ENCODE data around the gene MIGA2.
"Not testable (repeated sequence)": the region's sequence is repeated elsewhere in the genome, so short reads cannot be mapped to it uniquely, and the experiment has no call there.

MIGA2 gene

DNA sequence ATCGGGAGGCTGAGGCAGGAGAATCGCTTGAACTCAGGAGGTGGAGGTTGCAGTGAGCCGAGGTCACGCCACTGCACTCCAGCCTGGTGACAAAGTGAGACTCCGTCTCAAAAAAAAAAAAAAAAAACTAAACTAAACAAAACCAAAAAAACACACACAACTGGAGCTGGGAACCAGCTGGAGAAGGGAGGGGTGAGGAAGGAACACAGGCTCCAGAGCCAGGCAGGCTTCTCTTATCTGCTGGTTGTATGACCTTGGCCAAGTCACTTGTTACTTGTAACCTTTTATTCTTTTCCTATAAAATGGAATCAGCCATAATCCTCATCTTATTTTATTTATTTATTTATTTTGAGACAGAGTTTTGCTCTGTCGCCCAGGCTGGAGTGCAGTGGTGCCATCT lies 32.3 kb upstream of the MIGA2 start:
- H3K36me3 ChIP-seq (ENCODE audit: control insufficient read depth, insufficient read depth, low read length) = peaks cover 38% of the 10 kb centered on the region
- WGBS (ENCODE audit: insufficient coverage, insufficient read length) = no CpG with 5 or more reads among the region's 6 CpGs
- H3K27ac ChIP-seq (ENCODE audit: low read length); H3K9me3 ChIP-seq (ENCODE audit: control insufficient read depth, insufficient read depth, low read length); H3K27me3 ChIP-seq (ENCODE audit: control insufficient read depth, insufficient read depth, low read length); H3K4me1 ChIP-seq (ENCODE audit: control insufficient read depth, insufficient read depth, low read length); H3K4me3 ChIP-seq (ENCODE audit: low read length); DNase-seq (ENCODE audit: low read depth, low spot score): not testable (repeated sequence)

DNA sequence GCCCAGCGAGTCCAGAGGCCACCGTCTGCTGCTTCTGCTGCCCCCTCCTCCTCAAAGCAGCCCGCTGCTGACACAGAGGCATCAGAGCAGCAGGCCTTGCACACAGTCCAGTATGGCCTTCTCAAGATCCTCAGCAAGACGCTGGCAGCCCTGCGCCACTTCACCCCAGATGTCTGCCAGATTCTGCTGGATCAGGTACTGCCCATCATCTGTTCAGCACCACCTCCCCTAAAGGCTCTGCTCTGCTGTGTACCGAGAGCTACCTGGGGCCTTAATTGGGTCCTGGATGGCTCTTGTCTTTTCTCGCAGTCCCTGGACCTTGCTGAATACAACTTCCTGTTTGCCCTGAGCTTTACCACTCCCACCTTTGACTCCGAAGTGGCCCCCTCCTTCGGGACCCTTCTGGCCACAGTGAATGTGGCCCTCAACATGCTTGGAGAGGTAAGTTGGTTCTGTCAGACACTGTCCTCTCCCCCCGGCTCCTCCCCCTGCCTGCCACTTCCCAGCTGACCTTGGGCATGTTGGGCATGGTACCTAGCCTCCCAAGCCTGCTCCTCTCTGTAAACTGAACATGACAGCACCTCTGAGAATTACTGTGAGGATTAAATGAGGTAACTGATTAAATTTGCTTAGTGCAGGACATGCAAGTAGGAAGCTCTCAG lies 31.0 kb upstream of the MIGA2 start:
- no CpG with 5 or more reads among the region's 10 CpGs for WGBS (ENCODE audit: insufficient coverage, insufficient read length)
- no peaks in the 10 kb centered on the region for H3K27me3 ChIP-seq (ENCODE audit: control insufficient read depth, insufficient read depth, low read length)
- no peaks in the 10 kb centered on the region for H3K4me1 ChIP-seq (ENCODE audit: control insufficient read depth, insufficient read depth, low read length)
- no peak overlapping the region for H3K4me3 ChIP-seq (ENCODE audit: low read length)
- peaks cover 31% of the 10 kb centered on the region for H3K36me3 ChIP-seq (ENCODE audit: control insufficient read depth, insufficient read depth, low read length)
- H3K9me3 ChIP-seq (ENCODE audit: control insufficient read depth, insufficient read depth, low read length) = no peaks in the 10 kb centered on the region
- DNase-seq (ENCODE audit: low read depth, low spot score) = no peak
- H3K27ac ChIP-seq (ENCODE audit: low read length) = no peak overlapping the region

DNA sequence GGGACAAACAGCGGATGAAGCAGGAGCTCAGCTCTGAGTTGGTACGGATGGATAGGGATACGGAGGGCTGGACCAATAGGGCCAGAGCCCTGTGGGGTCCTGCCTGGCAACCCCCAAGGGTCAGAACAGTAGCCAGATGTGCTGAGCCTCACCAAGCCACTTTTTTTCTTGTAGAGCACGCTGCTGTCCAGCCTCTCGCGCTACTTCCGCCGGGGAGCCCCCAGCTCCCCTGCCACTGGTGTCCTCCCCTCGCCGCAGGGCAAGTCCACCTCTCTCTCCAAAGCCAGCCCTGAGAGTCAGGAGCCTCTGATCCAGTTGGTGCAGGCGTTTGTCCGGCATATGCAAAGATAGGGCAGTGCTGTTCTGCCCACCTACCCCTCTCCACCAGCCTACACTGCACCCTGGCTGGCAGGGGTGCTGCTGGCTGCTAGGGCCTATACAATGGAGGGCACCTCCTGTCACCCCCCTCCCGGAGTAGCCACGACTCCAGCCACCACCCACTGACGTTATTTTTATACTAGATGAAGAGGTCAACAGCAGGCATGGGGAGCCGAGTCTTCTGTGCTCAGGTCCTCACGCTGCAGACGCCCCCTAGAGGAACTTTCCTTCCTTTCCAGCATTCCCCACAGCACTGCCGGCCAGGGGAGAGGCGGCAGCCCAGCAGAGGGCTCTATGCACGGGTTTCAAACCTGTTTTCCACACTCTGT lies 29.9 kb upstream of the MIGA2 start:
- Histone ChIP-seq H3K4me3 (ENCODE audit: low read length) (no peak overlapping the region), H3K36me3 (ENCODE audit: control insufficient read depth, insufficient read depth, low read length) (peaks cover 29% of the 10 kb centered on the region), H3K4me1 (ENCODE audit: control insufficient read depth, insufficient read depth, low read length) (no peaks in the 10 kb centered on the region), H3K27me3 (ENCODE audit: control insufficient read depth, insufficient read depth, low read length) (no peaks in the 10 kb centered on the region), H3K9me3 (ENCODE audit: control insufficient read depth, insufficient read depth, low read length) (no peaks in the 10 kb centered on the region), H3K27ac (ENCODE audit: low read length) (no peak overlapping the region)
- no CpG with 5 or more reads among the region's 21 CpGs for WGBS (ENCODE audit: insufficient coverage, insufficient read length)
- no peak for DNase-seq (ENCODE audit: low read depth, low spot score)

DNA sequence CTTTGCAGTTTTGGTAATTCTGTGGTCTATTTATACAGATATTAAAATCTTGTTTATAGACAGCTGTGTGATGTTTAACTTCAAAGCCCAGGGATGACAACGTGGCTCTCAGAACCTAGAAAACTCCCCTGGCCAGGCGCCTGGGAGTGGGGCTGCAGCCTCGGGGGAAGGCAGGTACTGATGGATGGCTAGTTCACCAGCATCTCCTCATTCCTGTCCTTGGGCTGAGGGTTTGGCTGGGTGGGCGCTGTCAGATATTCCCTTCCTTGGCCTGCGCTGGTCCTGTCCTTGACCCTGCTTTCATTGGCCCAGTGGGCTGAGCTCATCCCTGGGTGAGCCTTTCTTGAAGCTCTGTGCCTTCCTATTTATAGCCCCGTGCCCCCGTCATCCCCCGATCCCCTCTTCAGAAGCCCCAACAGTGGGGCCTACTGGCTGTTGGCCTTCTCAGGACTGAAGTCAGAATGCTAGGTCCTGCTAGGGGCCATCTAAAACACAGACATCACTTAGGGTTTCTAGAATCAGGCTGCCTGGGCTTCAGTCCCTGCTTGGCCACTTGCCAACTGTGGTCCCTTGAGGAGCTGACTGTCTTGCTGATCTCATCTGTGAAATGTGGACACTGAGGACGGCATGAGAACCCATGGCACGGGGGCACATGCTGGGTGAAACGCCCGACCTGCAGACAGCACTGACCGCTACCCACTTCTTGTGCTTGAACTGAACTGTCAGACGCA lies 29.2 kb upstream of the MIGA2 start:
- WGBS (ENCODE audit: insufficient coverage, insufficient read length) = no CpG with 5 or more reads among the region's 14 CpGs
- H3K4me1 ChIP-seq (ENCODE audit: control insufficient read depth, insufficient read depth, low read length) = no peaks in the 10 kb centered on the region
- H3K9me3 ChIP-seq (ENCODE audit: control insufficient read depth, insufficient read depth, low read length) = no peaks in the 10 kb centered on the region
- DNase-seq (ENCODE audit: low read depth, low spot score) = no peak
- H3K4me3 ChIP-seq (ENCODE audit: low read length) = no peak overlapping the region
- no peak overlapping the region for H3K27ac ChIP-seq (ENCODE audit: low read length)
- H3K36me3 ChIP-seq (ENCODE audit: control insufficient read depth, insufficient read depth, low read length) = peaks cover 25% of the 10 kb centered on the region
- H3K27me3 ChIP-seq (ENCODE audit: control insufficient read depth, insufficient read depth, low read length) = no peaks in the 10 kb centered on the region

DNA sequence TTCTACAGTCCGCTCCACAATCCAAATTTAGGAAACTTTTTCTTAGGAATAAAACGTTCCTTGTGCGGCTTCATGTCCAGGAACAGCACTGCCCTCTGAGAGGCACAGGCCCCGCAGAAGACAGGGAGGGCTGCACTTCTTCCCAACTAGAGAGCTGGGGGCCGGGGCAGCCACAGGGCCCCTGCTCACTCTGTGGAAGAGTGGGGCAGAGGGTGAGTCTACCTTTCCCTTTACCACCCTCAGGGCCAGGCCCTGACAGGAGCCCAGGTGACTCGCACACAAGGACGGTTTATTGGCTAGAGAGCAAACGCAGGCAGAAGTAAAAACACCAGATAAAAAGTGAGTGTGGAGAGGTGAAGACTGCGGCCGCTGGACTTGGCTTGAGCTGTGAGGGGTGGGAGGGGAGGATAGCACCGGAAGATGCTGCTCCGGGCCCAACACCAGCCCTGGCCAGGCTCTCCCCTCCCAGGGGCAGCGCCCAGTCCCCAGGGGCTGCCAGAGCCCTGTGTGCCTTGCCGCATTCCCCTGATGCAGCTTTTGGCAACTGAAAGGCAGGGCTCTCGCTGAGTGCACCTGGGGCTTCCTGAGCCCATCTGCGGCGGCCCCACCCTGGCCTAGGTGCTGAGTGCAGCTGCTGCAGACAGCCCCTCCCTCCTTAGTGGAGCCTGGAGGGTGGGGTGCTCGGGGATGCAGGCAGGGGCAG lies 28.5 kb upstream of the MIGA2 start:
- Histone ChIP-seq H3K4me3 (ENCODE audit: low read length) (no peak overlapping the region), H3K36me3 (ENCODE audit: control insufficient read depth, insufficient read depth, low read length) (peaks cover 21% of the 10 kb centered on the region), H3K9me3 (ENCODE audit: control insufficient read depth, insufficient read depth, low read length) (no peaks in the 10 kb centered on the region), H3K4me1 (ENCODE audit: control insufficient read depth, insufficient read depth, low read length) (no peaks in the 10 kb centered on the region), H3K27ac (ENCODE audit: low read length) (no peak overlapping the region), H3K27me3 (ENCODE audit: control insufficient read depth, insufficient read depth, low read length) (no peaks in the 10 kb centered on the region)
- WGBS (ENCODE audit: insufficient coverage, insufficient read length) = no CpG with 5 or more reads among the region's 18 CpGs
- no peak for DNase-seq (ENCODE audit: low read depth, low spot score)

DNA sequence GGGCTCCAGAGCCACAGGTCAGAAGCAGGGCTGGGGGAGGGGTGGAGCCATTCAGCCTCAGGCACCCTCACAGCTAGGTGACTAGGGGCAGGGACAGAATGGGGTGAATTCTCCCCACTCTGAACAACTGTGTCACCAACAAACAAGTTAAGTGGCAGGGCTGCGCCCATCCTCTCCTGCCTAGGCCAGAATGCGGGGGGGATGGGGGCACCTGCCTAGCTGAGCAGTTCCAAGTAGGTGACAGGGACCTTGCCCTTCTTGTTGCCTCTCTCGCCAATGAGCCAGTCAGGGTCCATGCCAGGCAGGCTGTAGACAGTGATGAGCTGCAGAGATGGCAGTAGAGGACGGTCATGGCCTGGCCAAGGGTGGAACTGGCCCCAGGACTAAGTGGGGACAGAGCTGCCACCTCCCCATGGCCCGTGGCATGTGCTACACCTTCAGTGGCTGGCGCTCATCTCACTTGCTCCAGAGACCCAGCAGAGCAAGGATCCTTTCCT lies 27.9 kb upstream of the MIGA2 start:
- no peak overlapping the region for H3K4me3 ChIP-seq (ENCODE audit: low read length)
- no peaks in the 10 kb centered on the region for H3K4me1 ChIP-seq (ENCODE audit: control insufficient read depth, insufficient read depth, low read length)
- no peaks in the 10 kb centered on the region for H3K9me3 ChIP-seq (ENCODE audit: control insufficient read depth, insufficient read depth, low read length)
- no CpG with 5 or more reads among the region's 6 CpGs for WGBS (ENCODE audit: insufficient coverage, insufficient read length)
- no peak for DNase-seq (ENCODE audit: low read depth, low spot score)
- peaks cover 19% of the 10 kb centered on the region for H3K36me3 ChIP-seq (ENCODE audit: control insufficient read depth, insufficient read depth, low read length)
- no peak overlapping the region for H3K27ac ChIP-seq (ENCODE audit: low read length)
- H3K27me3 ChIP-seq (ENCODE audit: control insufficient read depth, insufficient read depth, low read length) = no peaks in the 10 kb centered on the region

DNA sequence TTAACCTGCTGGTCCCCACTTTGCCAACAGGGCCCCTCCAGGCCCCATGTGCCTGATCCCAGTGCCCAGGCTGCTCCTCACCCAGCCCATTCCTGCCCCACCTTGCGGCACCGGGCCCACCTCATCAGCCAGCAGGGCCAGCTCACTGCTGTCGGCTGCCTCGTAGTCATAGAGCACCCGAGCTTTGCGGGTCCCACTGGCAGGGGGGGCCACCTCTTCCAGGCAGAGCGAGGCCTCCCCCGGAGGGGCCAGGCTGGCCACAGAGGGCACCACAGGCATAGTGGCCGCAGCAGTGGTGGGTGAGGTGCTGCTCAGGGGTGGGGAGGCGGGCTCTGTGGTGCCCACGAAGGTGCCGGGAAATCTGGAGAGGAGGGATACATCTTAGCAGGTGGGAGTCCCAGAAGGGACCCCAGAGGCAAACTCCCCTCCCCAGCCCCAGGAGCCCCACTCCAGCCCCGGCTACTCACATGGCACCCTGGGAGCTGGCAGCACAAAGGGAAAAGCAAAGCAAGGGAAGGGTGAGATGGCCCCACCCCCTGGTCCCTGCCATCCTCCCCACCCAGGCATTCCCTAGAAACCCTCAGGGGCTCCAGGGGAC lies 27.3 kb upstream of the MIGA2 start:
- H3K4me1 ChIP-seq (ENCODE audit: control insufficient read depth, insufficient read depth, low read length) = no peaks in the 10 kb centered on the region
- H3K9me3 ChIP-seq (ENCODE audit: control insufficient read depth, insufficient read depth, low read length) = no peaks in the 10 kb centered on the region
- no peak overlapping the region for H3K27ac ChIP-seq (ENCODE audit: low read length)
- peaks cover 24% of the 10 kb centered on the region for H3K36me3 ChIP-seq (ENCODE audit: control insufficient read depth, insufficient read depth, low read length)
- no peak for DNase-seq (ENCODE audit: low read depth, low spot score)
- H3K4me3 ChIP-seq (ENCODE audit: low read length) = no peak overlapping the region
- no CpG with 5 or more reads among the region's 13 CpGs for WGBS (ENCODE audit: insufficient coverage, insufficient read length)
- H3K27me3 ChIP-seq (ENCODE audit: control insufficient read depth, insufficient read depth, low read length) = no peaks in the 10 kb centered on the region

DNA sequence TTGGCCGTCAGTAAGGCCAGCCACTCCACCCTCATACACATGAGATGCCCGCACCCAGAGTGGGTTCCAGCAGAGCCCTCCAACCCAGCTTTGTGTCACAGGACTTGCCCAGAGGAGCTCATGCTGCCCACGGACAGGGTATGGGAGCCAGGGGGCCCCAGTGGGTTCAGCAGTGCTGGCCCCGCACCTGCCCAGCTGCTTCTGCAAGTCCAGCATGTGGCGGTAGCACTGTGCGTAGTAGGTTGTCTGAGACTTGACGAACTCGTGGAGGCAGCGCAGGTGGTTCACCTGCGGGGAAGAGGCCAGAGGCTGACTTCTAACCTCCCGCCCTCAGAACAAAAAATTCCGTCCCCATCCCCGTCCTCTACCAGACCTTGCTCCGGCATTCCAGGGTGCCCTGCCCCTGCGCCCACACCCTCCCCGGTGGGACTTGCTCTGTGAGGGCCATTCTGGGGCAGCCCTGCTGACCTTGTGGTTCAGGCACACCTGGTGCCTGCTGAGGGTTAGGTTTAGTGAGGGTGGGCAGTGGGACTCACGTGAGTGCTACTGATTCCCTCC lies 26.8 kb upstream of the MIGA2 start:
- Histone ChIP-seq H3K4me3 (ENCODE audit: low read length) (no peak overlapping the region), H3K4me1 (ENCODE audit: control insufficient read depth, insufficient read depth, low read length) (no peaks in the 10 kb centered on the region), H3K27ac (ENCODE audit: low read length) (no peak overlapping the region), H3K9me3 (ENCODE audit: control insufficient read depth, insufficient read depth, low read length) (no peaks in the 10 kb centered on the region), H3K36me3 (ENCODE audit: control insufficient read depth, insufficient read depth, low read length) (peaks cover 30% of the 10 kb centered on the region), H3K27me3 (ENCODE audit: control insufficient read depth, insufficient read depth, low read length) (no peaks in the 10 kb centered on the region)
- no CpG with 5 or more reads among the region's 17 CpGs for WGBS (ENCODE audit: insufficient coverage, insufficient read length)
- no peak for DNase-seq (ENCODE audit: low read depth, low spot score)

DNA sequence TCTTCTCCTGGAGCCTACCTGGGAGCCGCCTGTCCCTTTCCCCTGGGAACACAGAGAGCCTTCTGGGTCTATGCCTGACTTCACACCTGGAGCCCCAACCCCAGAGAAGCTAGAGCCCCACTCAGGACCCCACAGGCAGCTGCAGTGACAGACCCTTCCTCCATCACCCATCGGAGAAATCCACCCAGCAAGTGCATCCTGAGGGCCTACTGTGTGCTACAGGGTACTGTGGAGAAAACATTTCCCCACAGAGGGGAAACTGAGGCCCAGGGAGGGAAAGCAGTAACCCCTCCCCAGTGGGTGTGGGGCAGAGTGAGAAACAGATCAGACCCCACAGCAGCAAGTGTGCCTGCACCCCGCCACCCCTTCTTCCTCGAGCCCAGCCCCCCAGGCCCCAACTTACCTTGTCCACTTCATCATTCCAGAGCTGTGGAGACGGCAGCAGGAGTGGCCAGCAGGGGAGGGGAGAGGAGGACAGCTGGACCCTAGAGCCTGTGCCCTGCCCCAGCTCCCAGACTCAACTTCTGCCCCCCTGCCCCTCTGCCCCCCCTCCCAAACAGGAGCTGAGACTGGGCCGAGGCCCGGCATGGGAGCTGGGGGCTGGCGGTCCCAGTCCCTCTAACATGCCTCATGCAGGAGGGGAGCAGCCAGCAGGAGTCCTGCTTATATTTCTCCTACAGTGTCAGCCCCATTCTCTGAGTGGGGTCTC lies 26.0 kb upstream of the MIGA2 start:
- H3K36me3 ChIP-seq (ENCODE audit: control insufficient read depth, insufficient read depth, low read length) = peaks cover 24% of the 10 kb centered on the region

More for the DNA sequence above, 26.0 kb upstream of the MIGA2 start:
- H3K9me3 ChIP-seq (ENCODE audit: control insufficient read depth, insufficient read depth, low read length) = no peaks in the 10 kb centered on the region
- no peak overlapping the region for H3K4me3 ChIP-seq (ENCODE audit: low read length)
- no peak overlapping the region for H3K27ac ChIP-seq (ENCODE audit: low read length)
- H3K4me1 ChIP-seq (ENCODE audit: control insufficient read depth, insufficient read depth, low read length) = no peaks in the 10 kb centered on the region
- WGBS (ENCODE audit: insufficient coverage, insufficient read length) = no CpG with 5 or more reads among the region's 8 CpGs
- H3K27me3 ChIP-seq (ENCODE audit: control insufficient read depth, insufficient read depth, low read length) = no peaks in the 10 kb centered on the region
- DNase-seq (ENCODE audit: low read depth, low spot score) = no peak
